Endothelial cell of umbilical vein (primary cell): Measurements from ENCODE around the gene APLP2. TPM values are rescaled to one million over a fixed set of nuclear protein-coding genes. Genes with fewer than 3 reads are reported as not detected.

Source experiments
- BruUV-seq: library from RNA; stranded (reverse); fragments of 400-500 nt; replicated peaks from 2 replicates; lab custom pipeline; 2021; lab: Mats Ljungman, UMichigan
- CTCF ChIA-PET: fragments of 300-600, 350-600 bp; sonication (Branson Sonifier 250); formaldehyde crosslinking; loops from one replicate; lab custom pipeline; 2021; ENCODE audit warnings: antibody characterized with exemption, inconsistent platforms; lab: Charles Lee
- POLR2A ChIA-PET: fragments of 300-600, 350-600 bp; sonication (Branson Sonifier 250); formaldehyde crosslinking; loops from one replicate; lab custom pipeline; 2021; ENCODE audit warnings: antibody characterized with exemption, inconsistent platforms; lab: Charles Lee
- DNase-seq: peaks from one replicate; pipeline ENCODE4 v3.0.0-alpha.2; 2011; ENCODE audit warnings: low read depth, low spot score
- FAIRE-seq: peaks from 2 replicates; lab custom pipeline; 2011; peaks lifted over from hg19 to GRCh38; lab: Jason Lieb, UNC
- H2AFZ ChIP-seq: 2 replicates; pipeline ENCODE4 v1.6.0; 2012; ENCODE audit warnings: low read depth, low read length, control low read depth, inconsistent platforms
- H3K27ac ChIP-seq: 2 replicates; pipeline ENCODE4 v1.5.1; 2011; ENCODE audit warnings: low read depth, mild to moderate bottlenecking, control low read depth, low read length, moderate library complexity; ENCODE audit not compliant: insufficient read depth
- H3K27me3 ChIP-seq, 2 experiments: 2 replicates each; pipeline versions ENCODE4 v1.6.0 to v1.6.1; 2011; ENCODE audit warnings: low read length in 2 of 2, mixed read lengths in 1 of 2; ENCODE audit not compliant: control insufficient read depth in 2 of 2, insufficient read depth in 2 of 2
- H3K36me3 ChIP-seq, 2 experiments: 2 replicates in 1 of 2; 3 replicates in 1 of 2; pipeline ENCODE4 v1.5.1; 2011; ENCODE audit warnings: low read length in 2 of 2, mild to moderate bottlenecking in 1 of 2, moderate library complexity in 1 of 2; ENCODE audit not compliant: control insufficient read depth in 2 of 2, insufficient read depth in 2 of 2; ENCODE audit errors: extremely low read depth in 1 of 2
- H3K4me1 ChIP-seq: 3 replicates; pipeline ENCODE4 v1.5.1; 2011; ENCODE audit warnings: mild to moderate bottlenecking, low read length; ENCODE audit not compliant: control insufficient read depth, insufficient read depth; ENCODE audit errors: extremely low read depth
- H3K4me2 ChIP-seq: 2 replicates; pipeline ENCODE4 v1.6.1; 2011; ENCODE audit warnings: low read length, control low read depth, mixed read lengths; ENCODE audit not compliant: insufficient read depth
- H3K4me3 ChIP-seq, 3 experiments: fragments of 200-600 bp in 1 of 3; sonication (generic), shearing (Covaris generic) in 1 of 3; replicated peaks in 1 of 3; 2 replicates each; pipeline ENCODE4 v1.5.1; 2011 to 2016; ENCODE audit warnings: control low read depth in 3 of 3, low read length in 3 of 3, mild to moderate bottlenecking in 2 of 3, inconsistent platforms in 1 of 3, low read depth in 1 of 3, moderate library complexity in 1 of 3; ENCODE audit not compliant: insufficient read depth in 1 of 3
- H3K79me2 ChIP-seq: 2 replicates; pipeline ENCODE4 v1.6.0; 2012; ENCODE audit warnings: low read length, inconsistent platforms; ENCODE audit not compliant: control insufficient read depth, insufficient read depth
- H3K9ac ChIP-seq: replicated peaks from 2 replicates; pipeline ENCODE3; 2011; ENCODE audit warnings: low read length, control low read depth; ENCODE audit not compliant: insufficient read depth; ENCODE audit errors: extremely low read depth
- H3K9me1 ChIP-seq: replicated peaks from 3 replicates; pipeline ENCODE4 v1.6.0; 2011; ENCODE audit warnings: mild to moderate bottlenecking, low read length; ENCODE audit not compliant: control insufficient read depth, insufficient read depth; ENCODE audit errors: extremely low read depth
- H3K9me3 ChIP-seq: replicated peaks from 2 replicates; pipeline ENCODE4 v1.5.1; 2012; ENCODE audit warnings: low read length, inconsistent platforms; ENCODE audit not compliant: control insufficient read depth, insufficient read depth
- H4K20me1 ChIP-seq: replicated peaks from 2 replicates; pipeline ENCODE3; 2011; ENCODE audit warnings: mild to moderate bottlenecking, low read length; ENCODE audit not compliant: control insufficient read depth, insufficient read depth; ENCODE audit errors: extremely low read depth
- CTCF ChIP-seq, 2 donors: IDR thresholded peaks; 1 replicate in 1 of 2; 2 replicates in 1 of 2; pipeline ENCODE4 v1.5.1; 2011; ENCODE audit warnings: low read length in 2 of 2, mild to moderate bottlenecking in 2 of 2, moderate library complexity in 2 of 2, control low read depth in 1 of 2, inconsistent platforms in 1 of 2, low read depth in 1 of 2; ENCODE audit not compliant: insufficient read depth in 1 of 2; ENCODE audit errors: extremely low read depth in 1 of 2
- EZH2 ChIP-seq: IDR thresholded peaks from 2 replicates; pipeline ENCODE4 v1.6.1; 2012; ENCODE audit warnings: borderline replicate concordance, low read depth, mild to moderate bottlenecking, moderate library complexity, low read length, inconsistent platforms; ENCODE audit not compliant: severe bottlenecking
- FOS ChIP-seq: IDR thresholded peaks from 2 replicates; pipeline ENCODE4 v1.6.1; 2011; ENCODE audit warnings: mild to moderate bottlenecking, low read length, moderate library complexity, borderline replicate concordance; ENCODE audit not compliant: insufficient read depth
- GATA2 ChIP-seq: IDR thresholded peaks from 2 replicates; pipeline ENCODE4 v1.7.0; 2011; ENCODE audit warnings: low read depth, mild to moderate bottlenecking, moderate library complexity, mixed read lengths, low read length; ENCODE audit not compliant: insufficient read length, insufficient read depth
- JUN ChIP-seq: IDR thresholded peaks from 2 replicates; pipeline ENCODE4 v1.6.1; 2011; ENCODE audit warnings: borderline replicate concordance, low read depth; ENCODE audit not compliant: insufficient read length, insufficient read depth
- MAX ChIP-seq: IDR thresholded peaks from 2 replicates; pipeline ENCODE4 v1.6.1; 2011; ENCODE audit not compliant: insufficient read depth, insufficient read length
- MYC ChIP-seq: IDR thresholded peaks from one replicate; pipeline ENCODE4 v1.6.1; 2011; ENCODE audit warnings: mild to moderate bottlenecking, low read depth, low read length
- POLR2A ChIP-seq: IDR thresholded peaks from 2 replicates; pipeline ENCODE4 v1.6.1; 2012; ENCODE audit warnings: low read depth, mild to moderate bottlenecking, control low read depth, low read length
- POLR2AphosphoS5 ChIP-seq: IDR thresholded peaks from 2 replicates; pipeline ENCODE4 v1.6.1; 2012; ENCODE audit warnings: low read depth, mild to moderate bottlenecking, control low read depth, low read length, moderate library complexity; ENCODE audit not compliant: insufficient read depth
- dilution Hi-C: fragments of 300-500 bp; cut with MboI; formaldehyde crosslinking; loops from one replicate; pipeline ENCODE4 v1.15.0; 2019; ENCODE audit warnings: low sequenced_read_pairs; ENCODE audit not compliant: extremely low pct_ligation_motif_present
- intact Hi-C: fragments of 100-400 bp; cut with micrococcal nuclease; formaldehyde crosslinking; loops from one replicate; pipeline ENCODE4 v1.10.0; 2022
- polyA plus RNA-seq, 4 experiments: library from polyadenylated mRNA; depleted of rRNA in 3 of 4; stranded (reverse) in 3 of 4; unstranded in 1 of 4; fragments of >200 nt; gene quantifications; 2 replicates each; pipeline versions ENCODE4 v1.2.1 to v1.2.3, GENCODE V29; 2011 to 2012; ENCODE audit warnings: missing spikeins in 1 of 4
- total RNA-seq: library from RNA; stranded (reverse); gene quantifications from 2 replicates; pipeline ENCODE4 v1.2.3, GENCODE V29; 2021

The APLP2 gene
- total and polyA plus RNA-seq, 2 donors (not counting 3 experiments of a cell fraction or from before 2014, with no cell fraction given) = 493 to 543 TPM

DNA sequence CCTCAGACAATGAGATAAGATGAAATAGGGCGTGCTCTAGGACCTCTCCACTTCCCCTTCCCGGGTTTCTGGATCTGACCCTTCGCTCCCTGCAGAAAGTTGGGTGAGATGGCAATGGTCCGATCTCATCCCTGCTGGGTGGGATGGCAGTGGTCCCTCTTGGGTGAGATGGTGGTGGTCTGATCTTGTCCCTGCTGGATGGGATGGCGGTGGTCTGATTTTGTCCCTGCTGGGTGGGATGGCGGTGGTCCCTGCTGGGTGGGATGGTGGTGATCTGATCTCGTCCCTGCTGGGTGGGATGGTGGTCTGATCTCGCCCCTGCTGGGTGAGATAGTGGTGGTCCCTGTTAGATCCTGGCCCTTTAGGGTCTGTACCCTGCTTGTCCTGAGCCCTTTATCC, 111.2 kb downstream of the APLP2 start:
- DNase-seq (no peak), FAIRE-seq (no peak)
- Histone ChIP-seq H3K9me3 (no peaks in the 10 kb centered on the region), H2AFZ (no peak overlapping the region), H3K9me1 (no peaks in the 10 kb centered on the region), H3K9ac (no peak overlapping the region), H3K27me3 (no peaks in the 10 kb centered on the region), H3K27ac (no peak overlapping the region), H3K4me3 (no peak overlapping the region), H3K4me1 (no peaks in the 10 kb centered on the region), H3K4me2 (no peak overlapping the region), H4K20me1 (no peaks in the 10 kb centered on the region), H3K79me2 (no peaks in the 10 kb centered on the region), H3K36me3 (no peaks in the 10 kb centered on the region)
- intact Hi-C loops = no loop called here
- POLR2A ChIA-PET = no interaction called here
- CTCF ChIA-PET = interaction anchor here (1.5 kb wide), 1 partner anchor 32 kb away, joined by 3 read pairs; no protein-coding TSS in a partner anchor
- dilution Hi-C loops = no loop called here
- no TSS peak for BruUV-seq
- TF ChIP-seq MYC (no peak), FOS (no peak), JUN (no peak), MAX (no peak), CTCF (IDR thresholded peaks at IDR 0.05; ENCODE audit: extremely low read depth in 1 of 2, insufficient read depth in 1 of 2, low read depth in 1 of 2, low read length in 2 of 2) (no peak), POLR2AphosphoS5 (no peak), EZH2 (no peak), GATA2 (no peak), POLR2A (no peak)
